ENCODE measurements around the gene ACTR1B. TPM values are rescaled to one million over a fixed set of nuclear protein-coding genes. Genes with fewer than 3 reads are reported as not detected.

Gene ACTR1B
- polyA plus RNA-seq, 1 of the 3 experiments (the other 2 are of a cell fraction), result 51.5 TPM

- Histone ChIP-seq H4K20me1 (ENCODE audit: insufficient read depth) (0 out of 2 replicates have a peak, but pooled peaks cover 7% of the 10 kb centered on the region), H3K4me3 (ENCODE audit: low read depth in 2 of 2, low read length in 1 of 2) (peak overlapping the region; percentile 71 to 81), H3K27ac (ENCODE audit: low read depth in 2 of 2, low read length in 1 of 2) (peak overlapping the region; percentile 90 to 91), H3F3A (replicated peaks; ENCODE audit: insufficient read depth) (peaks cover 15% of the 10 kb centered on the region), H3K9ac (peak overlapping the region; percentile 88), H3K9me2 (no peaks in the 10 kb centered on the region), H3K79me2 (ENCODE audit: insufficient read depth) (peaks cover 31% of the 10 kb centered on the region), H3K27me3 (ENCODE audit: insufficient read depth) (no peaks in the 10 kb centered on the region), H3K4me2 (peak overlapping the region; percentile 97), H3K36me3 (replicated peaks in 1 of 2; ENCODE audit: control insufficient read depth in 1 of 2, insufficient read depth in 2 of 2, low read length in 1 of 2) (peaks cover 0 to 18% of the 10 kb centered on the region in 2 experiments), H2AFZ (ENCODE audit: low read depth) (peak overlapping the region; percentile 36), H3K9me3 (no peaks in the 10 kb centered on the region), H3K4me1 (ENCODE audit: control insufficient read depth in 1 of 2, insufficient read depth in 2 of 2, low read depth in 1 of 2, low read length in 1 of 2) (peaks cover 15% of the 10 kb centered on the region in 2 experiments; a peak in 3 of 4 replicates)
- ChIA-PET POLR2A (interaction anchor here (1.8 kb wide), 2 partner anchors 17 kb away, joined by 8 to 26 read pairs; partner anchors contain the start of gene COX5B), CTCF (interaction anchor here (0.8 to 8.6 kb wide), 8 partner anchors 11 to 109 kb away, joined by 3 to 88 read pairs (median 5); partner anchors contain the start of genes ANKRD36B and COX5B)
- 3% methylated on average over 13 of the region's 24 CpGs for WGBS (ENCODE audit: low lambda C conversion rate)
- DNase-seq, result peak; percentile 84
- TF ChIP-seq, protein P1, sequence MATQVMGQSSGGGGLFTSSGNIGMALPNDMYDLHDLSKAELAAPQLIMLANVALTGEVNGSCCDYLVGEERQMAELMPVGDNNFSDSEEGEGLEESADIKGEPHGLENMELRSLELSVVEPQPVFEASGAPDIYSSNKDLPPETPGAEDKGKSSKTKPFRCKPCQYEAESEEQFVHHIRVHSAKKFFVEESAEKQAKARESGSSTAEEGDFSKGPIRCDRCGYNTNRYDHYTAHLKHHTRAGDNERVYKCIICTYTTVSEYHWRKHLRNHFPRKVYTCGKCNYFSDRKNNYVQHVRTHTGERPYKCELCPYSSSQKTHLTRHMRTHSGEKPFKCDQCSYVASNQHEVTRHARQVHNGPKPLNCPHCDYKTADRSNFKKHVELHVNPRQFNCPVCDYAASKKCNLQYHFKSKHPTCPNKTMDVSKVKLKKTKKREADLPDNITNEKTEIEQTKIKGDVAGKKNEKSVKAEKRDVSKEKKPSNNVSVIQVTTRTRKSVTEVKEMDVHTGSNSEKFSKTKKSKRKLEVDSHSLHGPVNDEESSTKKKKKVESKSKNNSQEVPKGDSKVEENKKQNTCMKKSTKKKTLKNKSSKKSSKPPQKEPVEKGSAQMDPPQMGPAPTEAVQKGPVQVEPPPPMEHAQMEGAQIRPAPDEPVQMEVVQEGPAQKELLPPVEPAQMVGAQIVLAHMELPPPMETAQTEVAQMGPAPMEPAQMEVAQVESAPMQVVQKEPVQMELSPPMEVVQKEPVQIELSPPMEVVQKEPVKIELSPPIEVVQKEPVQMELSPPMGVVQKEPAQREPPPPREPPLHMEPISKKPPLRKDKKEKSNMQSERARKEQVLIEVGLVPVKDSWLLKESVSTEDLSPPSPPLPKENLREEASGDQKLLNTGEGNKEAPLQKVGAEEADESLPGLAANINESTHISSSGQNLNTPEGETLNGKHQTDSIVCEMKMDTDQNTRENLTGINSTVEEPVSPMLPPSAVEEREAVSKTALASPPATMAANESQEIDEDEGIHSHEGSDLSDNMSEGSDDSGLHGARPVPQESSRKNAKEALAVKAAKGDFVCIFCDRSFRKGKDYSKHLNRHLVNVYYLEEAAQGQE (IDR thresholded peaks at IDR 0.05; ENCODE audit: low read depth, low read length), result no peak
- TF ChIP-seq, protein P2, sequence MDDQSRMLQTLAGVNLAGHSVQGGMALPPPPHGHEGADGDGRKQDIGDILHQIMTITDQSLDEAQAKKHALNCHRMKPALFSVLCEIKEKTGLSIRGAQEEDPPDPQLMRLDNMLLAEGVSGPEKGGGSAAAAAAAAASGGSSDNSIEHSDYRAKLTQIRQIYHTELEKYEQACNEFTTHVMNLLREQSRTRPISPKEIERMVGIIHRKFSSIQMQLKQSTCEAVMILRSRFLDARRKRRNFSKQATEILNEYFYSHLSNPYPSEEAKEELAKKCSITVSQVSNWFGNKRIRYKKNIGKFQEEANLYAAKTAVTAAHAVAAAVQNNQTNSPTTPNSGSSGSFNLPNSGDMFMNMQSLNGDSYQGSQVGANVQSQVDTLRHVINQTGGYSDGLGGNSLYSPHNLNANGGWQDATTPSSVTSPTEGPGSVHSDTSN (IDR thresholded peaks at IDR 0.05), result peak; percentile 95
- TF ChIP-seq EP300 (IDR thresholded peaks at IDR 0.05; ENCODE audit: borderline replicate concordance in 1 of 2, low read depth in 1 of 2, low read length in 1 of 2), result peak in 1 of 2 experiments; percentile 15; a peak in 1 of 4 replicates
- TF ChIP-seq TCF12 (IDR thresholded peaks at IDR 0.05), result peak; percentile 28; the same call in 1 of the 2 replicates
- TF ChIP-seq FOSL2 (IDR thresholded peaks at IDR 0.05; ENCODE audit: borderline replicate concordance, low read depth), result peak; percentile 66
- no peak for TF ChIP-seq RAD21 (IDR thresholded peaks at IDR 0.05; ENCODE audit: low read length)
- no peak for TF ChIP-seq GATA2 (CRISPR knock-in tag; IDR thresholded peaks at IDR 0.05)
- no peak for TF ChIP-seq NFIC (IDR thresholded peaks at IDR 0.05; ENCODE audit: borderline replicate concordance)
- no peak for TF ChIP-seq TEAD4 (IDR thresholded peaks at IDR 0.05; ENCODE audit: borderline replicate concordance, insufficient read depth)
- TF ChIP-seq POLR2AphosphoS5 (IDR thresholded peaks at IDR 0.05; ENCODE audit: low read depth, low read length), result no peak; the same call in none of the 2 replicates
- TF ChIP-seq, protein P3, sequence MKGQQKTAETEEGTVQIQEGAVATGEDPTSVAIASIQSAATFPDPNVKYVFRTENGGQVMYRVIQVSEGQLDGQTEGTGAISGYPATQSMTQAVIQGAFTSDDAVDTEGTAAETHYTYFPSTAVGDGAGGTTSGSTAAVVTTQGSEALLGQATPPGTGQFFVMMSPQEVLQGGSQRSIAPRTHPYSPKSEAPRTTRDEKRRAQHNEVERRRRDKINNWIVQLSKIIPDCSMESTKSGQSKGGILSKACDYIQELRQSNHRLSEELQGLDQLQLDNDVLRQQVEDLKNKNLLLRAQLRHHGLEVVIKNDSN (IDR thresholded peaks at IDR 0.05; ENCODE audit: borderline replicate concordance, low read depth), result peak; percentile 31; the same call in 1 of the 2 replicates
- TF ChIP-seq ZBTB33 (IDR thresholded peaks at IDR 0.05; ENCODE audit: borderline replicate concordance, low read depth), result no peak
- TF ChIP-seq USF2 (IDR thresholded peaks at IDR 0.05; ENCODE audit: borderline replicate concordance, low read depth, low read length), result no peak
- no peak for TF ChIP-seq RXRA (IDR thresholded peaks at IDR 0.05; ENCODE audit: borderline replicate concordance, low read depth)
- TF ChIP-seq RFX5 (IDR thresholded peaks at IDR 0.05; ENCODE audit: low read length), result no peak
- TF ChIP-seq ELF1 (IDR thresholded peaks at IDR 0.05), result no peak
- peak; percentile 63 for TF ChIP-seq JUND (IDR thresholded peaks at IDR 0.05)
- TF ChIP-seq GABPA (IDR thresholded peaks at IDR 0.05; ENCODE audit: low read depth), result peak; percentile 54
- TF ChIP-seq TAF1 (IDR thresholded peaks at IDR 0.05; ENCODE audit: borderline replicate concordance, low read depth, low read length), result no peak
- TF ChIP-seq, protein P4, sequence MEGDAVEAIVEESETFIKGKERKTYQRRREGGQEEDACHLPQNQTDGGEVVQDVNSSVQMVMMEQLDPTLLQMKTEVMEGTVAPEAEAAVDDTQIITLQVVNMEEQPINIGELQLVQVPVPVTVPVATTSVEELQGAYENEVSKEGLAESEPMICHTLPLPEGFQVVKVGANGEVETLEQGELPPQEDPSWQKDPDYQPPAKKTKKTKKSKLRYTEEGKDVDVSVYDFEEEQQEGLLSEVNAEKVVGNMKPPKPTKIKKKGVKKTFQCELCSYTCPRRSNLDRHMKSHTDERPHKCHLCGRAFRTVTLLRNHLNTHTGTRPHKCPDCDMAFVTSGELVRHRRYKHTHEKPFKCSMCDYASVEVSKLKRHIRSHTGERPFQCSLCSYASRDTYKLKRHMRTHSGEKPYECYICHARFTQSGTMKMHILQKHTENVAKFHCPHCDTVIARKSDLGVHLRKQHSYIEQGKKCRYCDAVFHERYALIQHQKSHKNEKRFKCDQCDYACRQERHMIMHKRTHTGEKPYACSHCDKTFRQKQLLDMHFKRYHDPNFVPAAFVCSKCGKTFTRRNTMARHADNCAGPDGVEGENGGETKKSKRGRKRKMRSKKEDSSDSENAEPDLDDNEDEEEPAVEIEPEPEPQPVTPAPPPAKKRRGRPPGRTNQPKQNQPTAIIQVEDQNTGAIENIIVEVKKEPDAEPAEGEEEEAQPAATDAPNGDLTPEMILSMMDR (IDR thresholded peaks at IDR 0.05), result no peak
- peak; percentile 50; the same call in 1 of the 2 replicates for TF ChIP-seq MXI1 (IDR thresholded peaks at IDR 0.05; ENCODE audit: low read depth, low read length)
- TF ChIP-seq EZH2phosphoT487 (IDR thresholded peaks at IDR 0.05; ENCODE audit: borderline replicate concordance, low read depth), result no peak
These were observed 784 bp downstream of the ACTR1B start for GRCh38 chr2:97662895-97663625.
